Panc1 (cell line): Measurements from ENCODE around the gene AIRE. TPM values are rescaled to one million over a fixed set of nuclear protein-coding genes. Genes with fewer than 3 reads are reported as not detected.

Experiments
- total RNA-seq: library from RNA; stranded (reverse); gene quantifications from one replicate; pipeline ENCODE4 v1.2.1, GENCODE V29; 2021; ENCODE audit not compliant: unreplicated experiment

AIRE gene
- total RNA-seq, 1 experiment from 2014 or later = not detected

Other genes with a start within 250 kb of the AIRE start
- gene PWP2, start 178.5 kb upstream of the AIRE start, total RNA-seq = 6.8 TPM
- gene GATD3, start 152.2 kb upstream of the AIRE start, total RNA-seq = 10.1 TPM
- gene ICOSLG, start 44.9 kb upstream of the AIRE start, total RNA-seq = 5.5 TPM
- not detected for gene DNMT3L, start 24.0 kb upstream of the AIRE start, total RNA-seq
- 70.1 TPM for gene PFKL, start 14.2 kb downstream of the AIRE start, total RNA-seq
- 11.8 TPM for gene CFAP410, start 53.5 kb downstream of the AIRE start, total RNA-seq
- gene TRPM2, start 67.7 kb downstream of the AIRE start, total RNA-seq = 0.26 TPM
- gene LRRC3, start 169.6 kb downstream of the AIRE start, total RNA-seq = 3.3 TPM